ENCODE results near the gene CDKAL1.

GRCh38 chr6:21244897-21245470 lies 710.7 kb downstream of the CDKAL1 start:
- no peak for TF ChIP-seq CTCF (IDR thresholded peaks at IDR 0.05 in 8 of 11, conservative IDR thresholded peaks at IDR 0.05 in 3 of 11)
- no peak for TF ChIP-seq POLR2AphosphoS5 (IDR thresholded peaks at IDR 0.05)

Data from spleen (tissue), 7 donors.